ENCODE measurements around the gene USP4.
"Not testable (repeated sequence)": the region's sequence is repeated elsewhere in the genome, so short reads cannot be mapped to it uniquely, and the experiment has no call there.

DNA sequence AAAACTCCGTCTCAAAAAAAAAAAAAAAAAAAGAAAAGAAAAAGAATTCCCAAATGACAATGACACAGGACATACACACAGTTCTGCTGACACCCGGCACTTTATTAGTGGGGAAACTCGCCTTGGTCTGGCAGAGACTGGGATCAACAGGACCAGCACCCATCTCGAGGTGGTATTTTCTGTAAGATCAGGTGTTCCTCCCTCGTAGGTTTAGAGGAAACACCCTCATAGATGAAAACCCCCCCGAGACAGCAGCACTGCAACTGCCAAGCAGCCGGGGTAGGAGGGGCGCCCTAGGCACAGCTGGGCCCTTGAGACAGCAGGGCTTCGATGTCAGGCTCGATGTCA, 17.2 kb upstream of the USP4 start:
- TF ChIP-seq, protein P1, sequence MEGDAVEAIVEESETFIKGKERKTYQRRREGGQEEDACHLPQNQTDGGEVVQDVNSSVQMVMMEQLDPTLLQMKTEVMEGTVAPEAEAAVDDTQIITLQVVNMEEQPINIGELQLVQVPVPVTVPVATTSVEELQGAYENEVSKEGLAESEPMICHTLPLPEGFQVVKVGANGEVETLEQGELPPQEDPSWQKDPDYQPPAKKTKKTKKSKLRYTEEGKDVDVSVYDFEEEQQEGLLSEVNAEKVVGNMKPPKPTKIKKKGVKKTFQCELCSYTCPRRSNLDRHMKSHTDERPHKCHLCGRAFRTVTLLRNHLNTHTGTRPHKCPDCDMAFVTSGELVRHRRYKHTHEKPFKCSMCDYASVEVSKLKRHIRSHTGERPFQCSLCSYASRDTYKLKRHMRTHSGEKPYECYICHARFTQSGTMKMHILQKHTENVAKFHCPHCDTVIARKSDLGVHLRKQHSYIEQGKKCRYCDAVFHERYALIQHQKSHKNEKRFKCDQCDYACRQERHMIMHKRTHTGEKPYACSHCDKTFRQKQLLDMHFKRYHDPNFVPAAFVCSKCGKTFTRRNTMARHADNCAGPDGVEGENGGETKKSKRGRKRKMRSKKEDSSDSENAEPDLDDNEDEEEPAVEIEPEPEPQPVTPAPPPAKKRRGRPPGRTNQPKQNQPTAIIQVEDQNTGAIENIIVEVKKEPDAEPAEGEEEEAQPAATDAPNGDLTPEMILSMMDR (IDR thresholded peaks at IDR 0.05), result not testable (repeated sequence)
- not testable (repeated sequence) for TF ChIP-seq POLR2A (IDR thresholded peaks at IDR 0.05)
